Measurements from ENCODE around the gene ADGRL3.

DNA sequence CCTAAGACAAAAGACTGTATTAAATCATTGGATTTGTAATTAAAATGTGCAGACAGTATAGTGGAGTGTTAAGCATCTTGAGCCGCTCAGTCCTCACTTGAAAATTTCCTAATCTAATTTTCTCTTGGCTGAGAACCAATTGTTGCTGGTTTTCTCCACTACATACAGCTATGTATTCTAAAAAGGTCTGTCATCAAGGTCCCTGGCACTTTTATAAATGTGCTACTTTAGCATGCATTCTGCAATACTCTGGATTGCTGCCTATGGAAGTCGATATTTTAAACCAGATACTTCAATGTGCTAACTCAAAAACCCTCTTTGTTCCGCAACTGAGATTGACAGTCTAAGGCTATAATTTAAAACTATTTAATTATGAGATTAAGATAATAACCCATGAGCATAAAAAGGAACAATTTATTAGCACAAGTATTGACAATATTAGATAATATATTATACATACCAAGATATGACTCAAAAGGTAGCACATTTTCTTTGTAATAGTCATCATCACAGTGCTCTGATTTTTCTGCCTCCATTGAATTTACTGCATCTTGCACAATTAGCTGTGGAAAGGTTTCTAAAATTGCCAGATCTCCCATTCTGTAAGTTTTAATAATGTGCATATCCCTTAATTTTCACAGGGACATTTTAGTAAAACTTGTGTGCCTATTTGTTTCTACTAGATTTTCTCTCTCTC, 815.1 kb downstream of the ADGRL3 start:
- TF ChIP-seq CTCF (IDR thresholded peaks at IDR 0.05; ENCODE audit: borderline replicate concordance, extremely low read depth, low read length, poor library complexity, severe bottlenecking) (no peak), EZH2 (IDR thresholded peaks at IDR 0.05; ENCODE audit: borderline replicate concordance, low read depth, low read length, severe bottlenecking) (no peak)
